ENCODE results near the gene PRDM15.

The PRDM15 gene

DNA sequence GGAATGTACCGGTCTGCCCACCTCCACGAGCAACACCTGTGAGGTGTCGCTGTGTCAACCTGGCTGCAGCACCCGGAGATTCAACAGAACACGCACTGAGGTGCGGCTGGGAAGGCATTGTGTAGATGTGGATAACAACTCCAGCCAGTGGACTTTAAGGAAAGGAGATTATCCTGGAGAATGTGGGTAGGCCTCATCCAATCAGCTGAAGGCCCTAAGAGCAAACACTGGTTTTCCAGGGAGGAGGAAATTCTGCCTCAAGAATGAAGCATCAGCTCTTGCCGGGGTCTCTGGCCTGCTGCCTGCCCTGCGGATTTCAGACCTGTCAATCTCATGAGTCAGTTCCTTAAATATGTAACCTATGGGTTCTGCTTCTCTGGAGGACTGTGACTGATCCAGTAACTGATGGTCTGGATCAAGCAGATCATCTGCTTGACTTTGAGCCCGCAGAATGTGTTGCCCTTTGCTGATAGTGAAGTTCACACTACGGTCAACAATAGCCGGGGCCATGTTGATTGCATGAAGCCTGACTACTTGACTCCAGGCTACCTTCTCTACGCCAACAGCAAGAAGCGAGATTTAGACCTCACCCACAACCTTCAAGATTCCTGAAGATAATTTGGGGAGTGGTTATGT is 15.9 kb upstream of the PRDM15 start:
- Mint-ChIP-seq H3K9me3 (no peaks in the 10 kb centered on the region), H3K4me1 (peaks cover 10% of the 10 kb centered on the region), H3K36me3 (ENCODE audit: low read depth) (peaks cover 6% of the 10 kb centered on the region), H3K4me3 (no peak overlapping the region), H3K27me3 (ENCODE audit: low read depth) (peaks cover 8% of the 10 kb centered on the region), H3K27ac (no peak overlapping the region)
- TF ChIP-seq, protein P1, sequence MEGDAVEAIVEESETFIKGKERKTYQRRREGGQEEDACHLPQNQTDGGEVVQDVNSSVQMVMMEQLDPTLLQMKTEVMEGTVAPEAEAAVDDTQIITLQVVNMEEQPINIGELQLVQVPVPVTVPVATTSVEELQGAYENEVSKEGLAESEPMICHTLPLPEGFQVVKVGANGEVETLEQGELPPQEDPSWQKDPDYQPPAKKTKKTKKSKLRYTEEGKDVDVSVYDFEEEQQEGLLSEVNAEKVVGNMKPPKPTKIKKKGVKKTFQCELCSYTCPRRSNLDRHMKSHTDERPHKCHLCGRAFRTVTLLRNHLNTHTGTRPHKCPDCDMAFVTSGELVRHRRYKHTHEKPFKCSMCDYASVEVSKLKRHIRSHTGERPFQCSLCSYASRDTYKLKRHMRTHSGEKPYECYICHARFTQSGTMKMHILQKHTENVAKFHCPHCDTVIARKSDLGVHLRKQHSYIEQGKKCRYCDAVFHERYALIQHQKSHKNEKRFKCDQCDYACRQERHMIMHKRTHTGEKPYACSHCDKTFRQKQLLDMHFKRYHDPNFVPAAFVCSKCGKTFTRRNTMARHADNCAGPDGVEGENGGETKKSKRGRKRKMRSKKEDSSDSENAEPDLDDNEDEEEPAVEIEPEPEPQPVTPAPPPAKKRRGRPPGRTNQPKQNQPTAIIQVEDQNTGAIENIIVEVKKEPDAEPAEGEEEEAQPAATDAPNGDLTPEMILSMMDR (IDR thresholded peaks at IDR 0.05; ENCODE audit: unreplicated experiment in 3 of 3) = no peak

DNA sequence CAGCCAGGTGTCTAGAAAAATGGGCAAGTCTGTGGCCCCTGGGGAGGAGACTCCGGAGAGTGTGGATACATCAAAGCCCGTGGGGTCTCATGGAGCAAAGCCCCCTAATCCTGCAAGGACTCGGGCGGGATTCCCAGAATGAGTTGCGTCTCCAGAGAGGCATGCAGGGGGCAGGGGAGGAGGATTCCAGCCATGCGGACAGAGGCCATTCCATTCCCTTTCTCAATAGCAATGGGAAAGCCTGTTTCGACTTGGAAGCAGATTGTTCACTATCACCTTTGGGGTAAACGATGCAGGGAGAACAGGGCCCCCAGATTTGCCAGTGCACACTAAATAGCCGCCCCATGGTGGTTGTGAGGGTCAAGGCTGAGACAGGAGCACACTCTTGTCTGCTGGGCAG is 15.4 kb upstream of the PRDM15 start:
- H3K4me1 Mint-ChIP-seq = peaks cover 10% of the 10 kb centered on the region
- TF ChIP-seq, protein P1 (IDR thresholded peaks at IDR 0.05; ENCODE audit: unreplicated experiment in 3 of 3) = no peak
- H3K27me3 Mint-ChIP-seq (ENCODE audit: low read depth) = peaks cover 8% of the 10 kb centered on the region
- H3K4me3 Mint-ChIP-seq = no peak overlapping the region
- peaks cover 6% of the 10 kb centered on the region for H3K36me3 Mint-ChIP-seq (ENCODE audit: low read depth)
- H3K9me3 Mint-ChIP-seq = no peaks in the 10 kb centered on the region
- H3K27ac Mint-ChIP-seq = no peak overlapping the region

DNA sequence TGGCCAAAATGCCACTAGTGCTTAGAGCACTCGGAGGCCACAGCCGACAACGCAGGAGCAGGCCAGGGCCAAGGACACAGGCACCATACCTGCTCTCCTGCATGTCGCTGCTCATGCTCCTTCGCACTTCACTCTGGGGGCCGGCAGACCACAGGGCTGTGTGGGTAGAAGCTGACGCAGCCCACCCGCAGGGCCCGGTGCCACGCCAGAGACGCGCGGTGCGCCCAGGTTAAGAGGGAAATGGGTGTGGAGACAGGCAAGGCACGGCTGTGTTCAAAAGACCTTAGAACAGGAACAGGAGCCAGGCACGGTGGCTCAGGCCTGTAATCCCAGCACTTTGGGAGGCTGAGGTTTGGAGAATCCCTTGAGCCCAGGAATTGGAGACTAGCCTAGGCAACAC is 13.6 kb upstream of the PRDM15 start:
- Mint-ChIP-seq H3K4me1 (peaks cover 10% of the 10 kb centered on the region), H3K27me3 (ENCODE audit: low read depth) (peaks cover 4% of the 10 kb centered on the region)
- TF ChIP-seq, protein P1 (IDR thresholded peaks at IDR 0.05; ENCODE audit: unreplicated experiment in 3 of 3) = no peak

DNA sequence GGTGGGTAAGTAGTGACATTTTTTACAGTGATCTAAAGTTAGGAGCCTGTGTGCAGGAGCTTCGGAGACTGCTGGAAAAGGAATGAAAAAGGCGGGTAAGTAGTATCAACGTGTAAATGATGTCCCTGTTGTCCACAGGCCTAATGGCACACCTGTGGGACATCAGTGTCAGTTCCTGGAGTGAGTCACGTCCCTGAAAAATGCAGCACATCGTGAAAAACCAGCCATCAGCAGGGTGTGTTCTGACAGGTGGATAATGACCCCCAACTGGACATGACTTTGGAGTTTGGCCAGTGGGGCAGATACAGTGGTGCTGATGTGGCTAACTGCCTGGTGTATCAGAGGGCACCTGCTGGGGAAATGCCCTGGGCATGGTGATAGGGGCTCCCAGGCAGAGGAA is 12.0 kb upstream of the PRDM15 start:
- Mint-ChIP-seq H3K4me3 (no peak overlapping the region), H3K36me3 (ENCODE audit: low read depth) (no peaks in the 10 kb centered on the region), H3K9me3 (no peaks in the 10 kb centered on the region), H3K27me3 (ENCODE audit: low read depth) (no peaks in the 10 kb centered on the region), H3K27ac (no peak overlapping the region), H3K4me1 (peaks cover 9% of the 10 kb centered on the region)
- TF ChIP-seq, protein P1 (IDR thresholded peaks at IDR 0.05; ENCODE audit: unreplicated experiment in 3 of 3) = no peak

More for the DNA sequence above, 13.6 kb upstream of the PRDM15 start:
- no peak overlapping the region for H3K4me3 Mint-ChIP-seq
- H3K9me3 Mint-ChIP-seq = no peaks in the 10 kb centered on the region
- no peaks in the 10 kb centered on the region for H3K36me3 Mint-ChIP-seq (ENCODE audit: low read depth)
- H3K27ac Mint-ChIP-seq = no peak overlapping the region

DNA sequence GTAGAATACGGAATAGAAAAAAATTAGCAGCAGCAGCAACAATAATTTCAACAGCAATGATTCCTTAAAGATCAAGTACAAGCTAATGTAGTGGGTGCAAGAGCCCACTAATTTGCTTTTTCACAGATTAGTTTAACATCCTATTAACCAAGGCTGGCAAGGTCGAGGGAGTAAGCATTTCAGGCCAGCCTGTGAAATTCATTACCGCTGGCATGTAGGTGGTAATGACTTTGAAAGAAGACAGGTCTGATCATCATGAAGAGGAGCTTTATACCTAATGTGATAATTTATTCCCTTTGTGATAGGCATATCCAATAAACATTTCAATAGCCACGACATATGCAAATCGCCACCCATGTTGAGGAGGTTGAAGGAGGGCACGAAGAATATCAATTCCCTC is 11.2 kb upstream of the PRDM15 start:
- TF ChIP-seq, protein P1 (IDR thresholded peaks at IDR 0.05; ENCODE audit: unreplicated experiment in 3 of 3) = no peak
- Mint-ChIP-seq H3K27ac (no peak overlapping the region), H3K4me3 (no peak overlapping the region), H3K27me3 (ENCODE audit: low read depth) (no peaks in the 10 kb centered on the region), H3K4me1 (peaks cover 7% of the 10 kb centered on the region), H3K36me3 (ENCODE audit: low read depth) (no peaks in the 10 kb centered on the region), H3K9me3 (no peaks in the 10 kb centered on the region)

DNA sequence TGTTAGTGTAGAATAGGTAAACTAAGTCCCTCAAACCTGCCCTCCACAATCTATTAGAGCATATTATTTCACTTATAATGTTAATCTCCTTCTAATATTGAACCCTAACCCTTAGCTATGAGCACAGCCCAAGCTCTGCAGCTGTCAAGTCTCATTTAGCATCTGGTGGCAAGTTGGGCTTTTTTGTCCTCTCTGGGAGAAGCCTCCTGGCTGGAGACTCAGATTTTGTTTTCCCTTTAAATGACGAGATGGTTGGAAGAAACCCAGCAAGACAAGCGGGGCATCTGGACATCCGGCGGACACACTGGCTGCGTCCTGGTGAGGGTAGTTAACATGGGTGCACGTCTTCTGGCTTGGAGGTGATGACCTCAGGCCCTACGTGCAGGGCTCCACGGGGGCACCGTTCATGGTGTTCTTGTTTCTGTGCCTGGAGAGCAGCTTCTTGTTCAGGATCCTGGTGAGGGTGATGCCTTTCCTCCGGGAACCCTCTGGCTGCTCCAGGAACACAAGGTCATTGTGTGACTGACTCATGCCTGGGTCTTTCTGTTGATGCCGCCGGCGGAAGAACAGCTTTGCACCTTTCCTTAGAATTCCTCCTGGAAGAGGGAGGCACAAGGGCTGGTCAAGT is 9.7 kb upstream of the PRDM15 start:
- no peak overlapping the region for H3K27ac Mint-ChIP-seq
- no peak overlapping the region for H3K4me3 Mint-ChIP-seq
- H3K27me3 Mint-ChIP-seq (ENCODE audit: low read depth) = no peaks in the 10 kb centered on the region
- no peaks in the 10 kb centered on the region for H3K36me3 Mint-ChIP-seq (ENCODE audit: low read depth)
- H3K4me1 Mint-ChIP-seq = peaks cover 6% of the 10 kb centered on the region
- TF ChIP-seq, protein P1 (IDR thresholded peaks at IDR 0.05; ENCODE audit: unreplicated experiment in 3 of 3) = no peak
- H3K9me3 Mint-ChIP-seq = no peaks in the 10 kb centered on the region

All from nephron (organoid).